HT-29 (cell line): ENCODE results near the gene PIPOX. TPM values are rescaled to one million over a fixed set of nuclear protein-coding genes. Genes with fewer than 3 reads are reported as not detected.

Experiments
- DNase-seq: peaks from one replicate; pipeline ENCODE4 v3.0.0-alpha.2; 2015; ENCODE audit warnings: low spot score
- total RNA-seq: library from RNA; depleted of rRNA; stranded (reverse); fragments of >200 nt; shearing (Covaris generic); gene quantifications from 2 replicates; pipeline ENCODE4 v1.2.3, GENCODE V29; 2014; rRNA removed

Gene PIPOX
- total RNA-seq, 1 experiment from 2014 or later = 2.2 TPM

DNA sequence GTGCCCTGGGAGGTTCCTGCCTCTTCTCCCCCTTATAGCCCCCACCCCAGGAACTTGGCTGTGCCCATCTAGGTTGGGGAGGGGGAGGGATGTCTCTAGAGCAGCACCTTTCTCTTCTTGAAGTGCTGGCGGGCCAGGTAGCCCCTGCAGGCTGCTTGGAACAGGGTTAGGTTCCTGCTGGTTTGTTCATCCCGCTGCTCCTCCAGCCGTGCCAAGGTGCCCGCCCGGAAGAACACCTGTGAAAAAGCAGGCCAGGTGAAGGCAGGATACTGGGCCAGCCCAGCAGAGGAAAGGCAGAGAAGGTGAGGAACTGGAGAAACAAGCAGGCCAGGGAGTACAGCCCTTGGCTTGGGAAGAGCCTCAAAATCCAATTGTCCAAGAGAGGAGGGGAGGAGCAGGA, 56.6 kb downstream of the PIPOX start:
- DNase-seq = no peak

DNA sequence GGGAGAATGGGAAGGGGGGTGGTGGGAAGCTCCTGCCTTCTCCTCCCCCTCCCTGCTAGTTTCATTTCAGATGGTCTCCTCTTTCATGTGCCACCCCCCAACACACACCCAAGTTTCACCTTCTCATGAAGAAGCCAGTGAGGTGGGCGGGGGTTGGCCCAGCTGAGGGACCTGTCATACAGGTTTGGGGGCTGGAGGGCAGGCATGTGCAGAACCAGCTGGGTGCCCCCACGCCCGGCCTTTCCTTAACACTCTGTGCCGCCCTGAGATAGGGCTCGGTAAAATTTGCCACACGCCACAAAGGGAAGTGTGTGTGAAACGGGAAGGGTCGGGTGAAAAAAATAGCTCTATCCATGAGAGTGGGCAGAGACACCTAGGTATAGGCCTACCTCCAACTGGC, 57.4 kb downstream of the PIPOX start:
- DNase-seq = no peak

DNA sequence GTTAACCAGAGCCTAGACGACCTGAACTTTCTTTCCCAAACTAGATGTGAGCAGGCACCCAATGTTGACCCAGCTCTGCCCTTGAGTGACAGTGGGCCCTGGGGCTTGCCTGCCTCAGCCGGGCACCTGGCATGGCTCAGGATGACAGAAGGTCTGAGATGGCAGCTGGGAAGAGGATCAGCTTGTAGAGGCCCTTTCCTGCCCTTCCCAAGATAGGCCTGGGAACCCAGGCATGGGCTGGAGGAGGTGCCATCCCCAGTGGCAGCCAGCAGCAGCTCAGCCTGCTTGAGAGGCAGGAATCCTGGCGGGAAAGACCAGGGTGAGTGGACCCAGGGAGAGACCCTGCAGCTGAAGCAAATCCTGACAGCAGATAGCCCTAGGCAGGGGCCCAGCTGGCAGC, 59.1 kb downstream of the PIPOX start:
- no peak for DNase-seq

DNA sequence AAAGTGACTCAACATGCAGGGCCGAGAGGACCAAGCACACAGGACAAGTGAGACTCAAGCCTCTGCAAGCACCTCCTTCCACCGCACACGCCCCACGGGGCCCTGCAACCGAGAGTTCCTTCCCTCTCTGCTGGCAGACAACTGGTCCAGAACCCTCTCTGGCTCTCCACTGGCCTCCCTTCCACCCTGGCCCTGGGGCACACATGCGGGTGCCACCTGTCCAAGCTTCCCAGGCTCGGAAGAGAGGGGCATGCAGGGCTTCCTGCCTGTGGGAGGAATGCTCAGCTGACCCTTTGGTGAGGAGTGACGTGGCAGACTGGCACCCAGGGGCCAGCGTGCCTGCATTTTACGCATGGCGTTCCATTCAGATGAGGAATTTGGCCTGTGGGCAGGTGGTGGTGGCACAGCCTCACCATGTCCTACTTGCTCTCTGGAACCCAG, 59.8 kb downstream of the PIPOX start:
- no peak for DNase-seq

DNA sequence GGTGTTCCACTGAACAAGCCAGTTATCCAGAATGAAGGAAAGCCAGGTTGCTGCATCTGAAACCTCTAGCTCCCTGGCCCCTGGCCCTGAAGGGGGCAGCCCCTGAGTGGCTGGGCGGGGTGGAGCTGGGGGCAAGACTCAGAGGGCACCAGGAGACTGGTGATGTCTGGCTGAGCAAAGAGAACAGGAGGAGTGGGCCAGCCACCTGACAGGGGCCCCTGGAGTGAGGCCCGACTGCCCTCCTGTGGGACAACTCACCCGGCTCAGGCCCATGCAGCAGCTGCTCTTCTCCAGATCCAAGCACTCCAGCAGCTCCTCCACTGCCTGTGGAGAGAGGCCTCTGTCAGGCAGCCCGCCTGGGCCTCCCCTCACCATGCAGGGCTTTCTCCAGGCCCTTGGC, 60.4 kb downstream of the PIPOX start:
- DNase-seq = no peak

Other genes with a start within 250 kb of the PIPOX start
- 9.5 and 13.0 TPM in 2 replicates for gene FAM222B, start 200.4 kb upstream of the PIPOX start, total RNA-seq
- 29.1 and 33.0 TPM in 2 replicates for gene ERAL1, start 188.1 kb upstream of the PIPOX start, total RNA-seq
- 49.7 and 55.6 TPM in 2 replicates for gene FLOT2, start 145.4 kb upstream of the PIPOX start, total RNA-seq
- 15.2 and 17.6 TPM in 2 replicates for gene DHRS13, start 140.1 kb upstream of the PIPOX start, total RNA-seq
- 32.0 and 34.7 TPM in 2 replicates for gene PHF12, start 91.6 kb upstream of the PIPOX start, total RNA-seq
- gene SEZ6, start 37.1 kb upstream of the PIPOX start, total RNA-seq = 0.05 TPM in 1 of 2 replicates, not detected in the other
- gene MYO18A, start 137.3 kb downstream of the PIPOX start, total RNA-seq = 105 and 108 TPM in 2 replicates
- not detected in 2 replicates for gene CRYBA1, start 203.7 kb downstream of the PIPOX start, total RNA-seq